ENCODE measurements around the gene UBE2D3. TPM values are rescaled to one million over a fixed set of nuclear protein-coding genes. Genes with fewer than 3 reads are reported as not detected.

Gene UBE2D3
- total and polyA plus RNA-seq, 2 experiments from 2014 or later: 305 to 326 TPM

DNA sequence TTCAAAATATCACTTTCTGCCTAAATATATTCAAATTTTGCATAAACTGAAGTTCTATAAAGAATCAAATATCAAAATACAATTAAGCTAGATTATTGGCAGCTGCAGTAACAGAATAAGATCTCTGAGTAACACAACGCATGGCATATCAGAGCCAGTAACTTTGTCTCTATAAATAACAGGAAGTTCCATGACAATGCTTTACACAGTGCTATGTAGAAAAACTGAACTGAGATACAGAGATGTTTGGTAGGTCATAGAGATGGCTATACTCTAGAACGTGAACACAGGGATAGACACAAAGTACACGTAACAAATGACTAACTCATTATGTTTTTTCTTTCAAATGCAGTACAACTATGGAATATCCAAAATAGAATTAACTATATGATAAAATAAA is 18.2 kb downstream of the UBE2D3 start:
- WGBS, 2 experiments (ENCODE audit: low coverage in 1 of 2, low lambda C conversion rate in 2 of 2, missing lambda C conversion rate in 2 of 2): 51 to 58% methylated on average over 3 of the region's 3 CpGs
- in situ Hi-C loops (cut with MboI): no loop called here
- Histone ChIP-seq H3K9me3 (ENCODE audit: low read depth) (no peaks in the 10 kb centered on the region), H3K4me2 (ENCODE audit: unreplicated experiment) (peak overlapping the region; percentile 33), H3K27ac (peak overlapping the region; percentile 20), H3K36me3 (ENCODE audit: low read depth) (peaks cover 51% of the 10 kb centered on the region), H3F3A (ENCODE audit: insufficient read depth) (peaks cover 32% of the 10 kb centered on the region), H2AFZ (no peak overlapping the region), H3K9me2 (ENCODE audit: insufficient read depth) (no peaks in the 10 kb centered on the region), H3K9ac (no peak overlapping the region), H3K27me3 (replicated peaks; ENCODE audit: insufficient read depth) (no peaks in the 10 kb centered on the region), H3K4me1 (ENCODE audit: insufficient read depth) (peaks cover 36% of the 10 kb centered on the region), H3K4me3 (no peak overlapping the region), H3K79me2 (ENCODE audit: insufficient read depth) (peaks cover 100% of the 10 kb centered on the region), H4K20me1 (ENCODE audit: insufficient read depth) (peaks cover 47% of the 10 kb centered on the region; the same call in 1 of the 2 replicates)
- peak; percentile 32 for DNase-seq
- TF ChIP-seq EZH2 (IDR thresholded peaks at IDR 0.05; ENCODE audit: insufficient read depth, poor library complexity, severe bottlenecking) (no peak), EZH2phosphoT487 (IDR thresholded peaks at IDR 0.05; ENCODE audit: insufficient read depth, low read depth) (no peak)

DNA sequence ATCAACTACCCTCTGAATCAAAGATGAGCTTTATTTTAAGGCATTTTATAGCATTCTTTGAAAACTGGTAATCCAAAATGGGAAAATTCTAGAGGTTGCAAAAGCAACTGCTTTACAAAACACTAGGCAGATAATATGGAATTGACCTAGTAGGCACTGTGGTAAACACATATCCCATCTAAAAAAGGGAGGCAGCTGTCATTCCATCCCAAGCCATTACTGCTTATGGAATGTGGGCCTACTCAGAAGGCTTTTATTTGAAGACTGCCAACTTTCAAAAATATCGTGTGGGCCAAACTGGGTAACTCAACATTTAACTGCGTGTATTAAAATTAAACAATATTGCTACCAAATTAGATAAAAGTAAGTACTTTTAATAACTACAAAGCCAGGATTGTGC is 19.3 kb downstream of the UBE2D3 start:
- Histone ChIP-seq H3K27me3 (replicated peaks; ENCODE audit: insufficient read depth) (no peaks in the 10 kb centered on the region), H3K4me2 (ENCODE audit: unreplicated experiment) (no peak overlapping the region), H4K20me1 (ENCODE audit: insufficient read depth) (peaks cover 44% of the 10 kb centered on the region; the same call in 1 of the 2 replicates), H3K9ac (no peak overlapping the region), H3K27ac (0 out of 2 replicates have a peak overlapping the region, but pooled peaks have one; percentile 20), H3F3A (ENCODE audit: insufficient read depth) (peaks cover 26% of the 10 kb centered on the region; the same call in 1 of the 2 replicates), H2AFZ (no peak overlapping the region), H3K9me2 (ENCODE audit: insufficient read depth) (no peaks in the 10 kb centered on the region), H3K36me3 (ENCODE audit: low read depth) (peaks cover 49% of the 10 kb centered on the region), H3K79me2 (ENCODE audit: insufficient read depth) (peaks cover 100% of the 10 kb centered on the region), H3K4me3 (no peak overlapping the region), H3K9me3 (ENCODE audit: low read depth) (no peaks in the 10 kb centered on the region), H3K4me1 (ENCODE audit: insufficient read depth) (peaks cover 36% of the 10 kb centered on the region)
- no peak for TF ChIP-seq EZH2phosphoT487 (IDR thresholded peaks at IDR 0.05; ENCODE audit: insufficient read depth, low read depth)
- no peak for TF ChIP-seq EZH2 (IDR thresholded peaks at IDR 0.05; ENCODE audit: insufficient read depth, poor library complexity, severe bottlenecking)
- in situ Hi-C loops (cut with MboI): no loop called here
- DNase-seq: no peak
- 58 to 65% methylated on average over 2 of the region's 2 CpGs for WGBS, 2 experiments (ENCODE audit: low coverage in 1 of 2, low lambda C conversion rate in 2 of 2, missing lambda C conversion rate in 2 of 2)

DNA sequence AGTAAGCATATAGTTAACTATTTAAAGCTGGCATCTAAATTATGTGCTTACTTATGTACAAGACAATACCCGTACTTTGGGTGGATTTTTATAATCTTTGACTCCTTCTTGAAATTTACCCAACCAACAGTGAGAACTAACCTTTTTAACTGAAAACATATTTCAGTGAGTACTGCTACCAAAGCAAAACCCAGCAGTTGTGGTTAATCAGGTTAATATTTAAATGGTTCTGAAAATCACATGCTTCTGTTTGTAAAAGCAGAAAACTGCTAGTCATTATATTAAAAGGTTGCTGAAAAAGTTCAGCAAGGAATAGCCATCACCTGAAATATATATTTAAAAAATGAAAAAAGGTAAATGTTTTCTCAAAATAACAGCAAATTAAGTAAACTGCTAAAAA is 20.0 kb downstream of the UBE2D3 start:
- WGBS, 2 experiments (ENCODE audit: low coverage in 1 of 2, low lambda C conversion rate in 2 of 2, missing lambda C conversion rate in 2 of 2): 44 to 64% methylated on average over 1 of the region's 1 CpG
- H3K79me2 ChIP-seq (ENCODE audit: insufficient read depth): peaks cover 100% of the 10 kb centered on the region
- no peaks in the 10 kb centered on the region for H3K27me3 ChIP-seq (replicated peaks; ENCODE audit: insufficient read depth)
- H3K36me3 ChIP-seq (ENCODE audit: low read depth): peaks cover 53% of the 10 kb centered on the region
- no peak overlapping the region for H3K27ac ChIP-seq
- DNase-seq: no peak
- TF ChIP-seq EZH2phosphoT487 (IDR thresholded peaks at IDR 0.05; ENCODE audit: insufficient read depth, low read depth): no peak
- TF ChIP-seq EZH2 (IDR thresholded peaks at IDR 0.05; ENCODE audit: insufficient read depth, poor library complexity, severe bottlenecking): no peak
- no peak overlapping the region for H3K9ac ChIP-seq
- H4K20me1 ChIP-seq (ENCODE audit: insufficient read depth): peaks cover 43% of the 10 kb centered on the region; the same call in 1 of the 2 replicates
- peaks cover 36% of the 10 kb centered on the region for H3K4me1 ChIP-seq (ENCODE audit: insufficient read depth)
- no peak overlapping the region for H3K4me3 ChIP-seq
- H3K9me3 ChIP-seq (ENCODE audit: low read depth): no peaks in the 10 kb centered on the region
- H3K4me2 ChIP-seq (ENCODE audit: unreplicated experiment): no peak overlapping the region
- H3K9me2 ChIP-seq (ENCODE audit: insufficient read depth): no peaks in the 10 kb centered on the region
- H2AFZ ChIP-seq: no peak overlapping the region
- in situ Hi-C loops (cut with MboI): no loop called here
- peaks cover 27% of the 10 kb centered on the region; the same call in 1 of the 2 replicates for H3F3A ChIP-seq (ENCODE audit: insufficient read depth)

DNA sequence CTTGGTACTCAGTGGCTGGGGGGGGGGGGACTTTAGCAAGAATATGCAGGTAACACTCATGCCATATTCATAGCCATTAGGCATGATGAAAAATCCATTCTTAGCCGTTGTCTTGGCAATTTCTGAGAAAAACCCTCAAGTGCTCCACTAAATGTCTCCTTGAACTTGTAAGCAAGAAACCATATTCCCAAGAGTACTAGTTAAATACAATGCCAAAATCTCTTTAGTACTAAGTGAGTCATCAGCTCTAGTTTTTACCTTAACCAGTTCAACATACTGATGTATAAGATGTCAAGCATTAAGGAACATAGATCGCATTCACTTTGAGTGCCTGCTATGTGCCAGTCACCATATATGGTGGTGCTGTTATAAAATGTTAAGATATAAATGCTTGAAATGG is 27.5 kb downstream of the UBE2D3 start:
- H3K36me3 ChIP-seq (ENCODE audit: low read depth): peaks cover 76% of the 10 kb centered on the region
- H3K9ac ChIP-seq: no peak overlapping the region
- H3K4me2 ChIP-seq (ENCODE audit: unreplicated experiment): no peak overlapping the region
- in situ Hi-C loops (cut with MboI): no loop called here
- TF ChIP-seq EZH2 (IDR thresholded peaks at IDR 0.05; ENCODE audit: insufficient read depth, poor library complexity, severe bottlenecking): no peak
- no peak for TF ChIP-seq EZH2phosphoT487 (IDR thresholded peaks at IDR 0.05; ENCODE audit: insufficient read depth, low read depth)
- H2AFZ ChIP-seq: no peak overlapping the region
- DNase-seq: peak; percentile 62
- H3K27ac ChIP-seq: 0 out of 2 replicates have a peak overlapping the region, but pooled peaks have one; percentile 9
- H3K9me2 ChIP-seq (ENCODE audit: insufficient read depth): no peaks in the 10 kb centered on the region
- H3K79me2 ChIP-seq (ENCODE audit: insufficient read depth): peaks cover 100% of the 10 kb centered on the region
- H3K9me3 ChIP-seq (ENCODE audit: low read depth): no peaks in the 10 kb centered on the region
- no peaks in the 10 kb centered on the region for H3K27me3 ChIP-seq (replicated peaks; ENCODE audit: insufficient read depth)
- peaks cover 80% of the 10 kb centered on the region for H3F3A ChIP-seq (ENCODE audit: insufficient read depth)
- WGBS, 2 experiments (ENCODE audit: low coverage in 1 of 2, low lambda C conversion rate in 2 of 2, missing lambda C conversion rate in 2 of 2): 87 to 94% methylated on average over 2 of the region's 2 CpGs
- peaks cover 31% of the 10 kb centered on the region; the same call in 1 of the 2 replicates for H4K20me1 ChIP-seq (ENCODE audit: insufficient read depth)
- H3K4me3 ChIP-seq: no peak overlapping the region
- peaks cover 10% of the 10 kb centered on the region for H3K4me1 ChIP-seq (ENCODE audit: insufficient read depth)
